ENCODE data around the gene ATP6V1B1. TPM values are rescaled to one million over a fixed set of nuclear protein-coding genes. Genes with fewer than 3 reads are reported as not detected.

The ATP6V1B1 gene
- total and polyA plus RNA-seq, 9 of the 15 experiments (the other 6 are each of a cell fraction or from before 2014, with no cell fraction given): not detected

- Histone ChIP-seq H3K79me2 (ENCODE audit: control insufficient read depth, insufficient read depth, low read length) (no peaks in the 10 kb centered on the region), H3K4me2 (ENCODE audit: insufficient read depth, low read length) (no peak overlapping the region), H4K20me1 (replicated peaks; ENCODE audit: control insufficient read depth, insufficient read depth, low read length) (peaks cover 8% of the 10 kb centered on the region; the same call in 1 of the 2 replicates), H3K27me3 (ENCODE audit: control insufficient read depth in 2 of 2, insufficient read depth in 2 of 2, low read length in 2 of 2) (peaks cover 62 to 93% of the 10 kb centered on the region in 2 experiments), H2AFZ (ENCODE audit: low read depth, low read length) (no peak overlapping the region), H3K27ac (ENCODE audit: extremely low read depth, low read depth, low read length) (no peak overlapping the region), H3K36me3 (ENCODE audit: control insufficient read depth, insufficient read depth, low read length) (no peaks in the 10 kb centered on the region), H3K4me3 (no peak overlapping the region), H3K9me1 (ENCODE audit: control insufficient read depth, insufficient read depth, low read length) (no peaks in the 10 kb centered on the region), H3K4me1 (replicated peaks in 1 of 2; ENCODE audit: control insufficient read depth in 2 of 2, insufficient read depth in 2 of 2, low read length in 2 of 2) (peaks cover 0 to 34% of the 10 kb centered on the region in 2 experiments; a peak in 3 of 5 replicates), H3K9ac (ENCODE audit: insufficient read depth in 1 of 2, low read depth in 2 of 2, low read length in 2 of 2) (no peak overlapping the region), H3K9me3 (replicated peaks; ENCODE audit: control insufficient read depth, insufficient read depth, low read depth, low read length) (no peaks in the 10 kb centered on the region)
- in situ Hi-C loops (cut with MboI) (no loop called here), intact Hi-C loops (cut with micrococcal nuclease) (no loop called here)
- TF ChIP-seq RBFOX2 (IDR thresholded peaks at IDR 0.05; ENCODE audit: low read depth, low read length) (0 out of 2 replicates have a peak, but pooled peaks have one; percentile 9), FOXM1 (IDR thresholded peaks at IDR 0.05; ENCODE audit: low read depth) (no peak), FOXM1 (CRISPR knock-in tag; IDR thresholded peaks at IDR 0.05; ENCODE audit: low read depth) (no peak)
- CTCF ChIA-PET (ENCODE audit: low intra/inter-chr PET ratio): no interaction called here
- WGBS (ENCODE audit: insufficient coverage, low coverage, missing lambda C conversion rate): 59% methylated on average over 54 of the region's 79 CpGs
- POLR2A ChIA-PET: interaction anchor here (0.6 to 0.7 kb wide), 2 partner anchors 17 to 516 kb away, joined by 3 read pairs; no protein-coding TSS in a partner anchor
- BruUV-seq (replicated peaks): no TSS peak
- ATAC-seq (no peak), DNase-seq (ENCODE audit: extremely low read depth in 1 of 4, low spot score in 3 of 4) (no peak), FAIRE-seq (no peak)
Observed at GRCh38 chr2:70901227-70902066, 34.3 kb upstream of the ATP6V1B1 start.

- Histone ChIP-seq H3K9me1 (ENCODE audit: control insufficient read depth, insufficient read depth, low read length) (no peaks in the 10 kb centered on the region), H3K4me3 (no peak overlapping the region), H3K27ac (ENCODE audit: extremely low read depth, low read depth, low read length) (no peak overlapping the region), H2AFZ (ENCODE audit: low read depth, low read length) (no peak overlapping the region), H3K27me3 (ENCODE audit: control insufficient read depth in 2 of 2, insufficient read depth in 2 of 2, low read length in 2 of 2) (peaks cover 63 to 93% of the 10 kb centered on the region in 2 experiments), H3K36me3 (ENCODE audit: control insufficient read depth, insufficient read depth, low read length) (no peaks in the 10 kb centered on the region), H4K20me1 (replicated peaks; ENCODE audit: control insufficient read depth, insufficient read depth, low read length) (peaks cover 8% of the 10 kb centered on the region; the same call in 1 of the 2 replicates), H3K79me2 (ENCODE audit: control insufficient read depth, insufficient read depth, low read length) (no peaks in the 10 kb centered on the region), H3K4me1 (replicated peaks in 1 of 2; ENCODE audit: control insufficient read depth in 2 of 2, insufficient read depth in 2 of 2, low read length in 2 of 2) (peaks cover 0 to 35% of the 10 kb centered on the region in 2 experiments; a peak in 3 of 5 replicates), H3K4me2 (ENCODE audit: insufficient read depth, low read length) (no peak overlapping the region), H3K9me3 (replicated peaks; ENCODE audit: control insufficient read depth, insufficient read depth, low read depth, low read length) (no peaks in the 10 kb centered on the region), H3K9ac (ENCODE audit: insufficient read depth in 1 of 2, low read depth in 2 of 2, low read length in 2 of 2) (no peak overlapping the region)
- FAIRE-seq (no peak), ATAC-seq (no peak), DNase-seq (ENCODE audit: extremely low read depth in 1 of 4, low spot score in 3 of 4) (no peak)
- CTCF ChIA-PET (ENCODE audit: low intra/inter-chr PET ratio): no interaction called here
- BruUV-seq (replicated peaks): no TSS peak
- intact Hi-C loops (cut with micrococcal nuclease): no loop called here
- TF ChIP-seq TRIM28 (IDR thresholded peaks at IDR 0.05): no peak
- no peak for TF ChIP-seq FUS (optimal IDR thresholded peaks at IDR 0.05; ENCODE audit: low read depth, low read length)
- 15% methylated on average over 5 of the region's 5 CpGs for WGBS (ENCODE audit: insufficient coverage, low coverage, missing lambda C conversion rate)
- in situ Hi-C loops (cut with MboI): no loop called here
- POLR2A ChIA-PET: interaction anchor here (0.6 to 0.7 kb wide), 2 partner anchors 16 to 517 kb away, joined by 3 read pairs; no protein-coding TSS in a partner anchor
Observed at GRCh38 chr2:70902067-70902442, 33.6 kb upstream of the ATP6V1B1 start.
